ENCODE measurements around the gene KRT15. TPM values are rescaled to one million over a fixed set of nuclear protein-coding genes. Genes with fewer than 3 reads are reported as not detected.

Gene KRT15
- polyA plus RNA-seq, 3 donors: 0.03 TPM; not detected in 2

GRCh38 chr17:41520821-41521521 lies 2.3 kb upstream of the KRT15 start:
- Mint-ChIP-seq H3K4me1 (peaks cover 9% of the 10 kb centered on the region), H3K4me3 (no peak overlapping the region), H3K36me3 (no peaks in the 10 kb centered on the region), H3K27ac (no peak overlapping the region), H3K27me3 (ENCODE audit: low read depth in 3 of 3) (peaks cover 13 to 24% (median 15%) of the 10 kb centered on the region in 3 donors), H3K9me3 (peaks cover 0 to 1% (median 0%) of the 10 kb centered on the region in 7 donors)
- H3K27ac ChIP-seq (ENCODE audit: low read depth in 1 of 2, low read length in 2 of 2): no peak overlapping the region
- no peak overlapping the region for H3K4me2 ChIP-seq (replicated peaks; ENCODE audit: extremely low read depth, low read length, poor library complexity, severe bottlenecking)
- no peak overlapping the region for H2AFZ ChIP-seq (ENCODE audit: insufficient read depth, low read depth, low read length, poor library complexity, severe bottlenecking)
- no peak overlapping the region for H3K9ac ChIP-seq (ENCODE audit: insufficient read depth, low read length, poor library complexity, severe bottlenecking)
- H3K79me2 ChIP-seq (ENCODE audit: insufficient read depth, low read length): no peaks in the 10 kb centered on the region
- intact Hi-C loops (cut with micrococcal nuclease): no loop called here
- peaks cover 2 to 13% of the 10 kb centered on the region in 2 donors for H3K27me3 ChIP-seq (ENCODE audit: control insufficient read depth in 2 of 2, insufficient read depth in 2 of 2, low read length in 2 of 2)
- H3K36me3 ChIP-seq (replicated peaks in 1 of 2; ENCODE audit: control insufficient read depth in 1 of 2, insufficient read depth in 2 of 2, low read length in 2 of 2): no peaks in the 10 kb centered on the region
- 90% methylated on average over 8 of the region's 10 CpGs for WGBS (ENCODE audit: insufficient coverage)
- no peaks in the 10 kb centered on the region for H4K20me1 ChIP-seq (ENCODE audit: insufficient read depth, low read length)
- no peak overlapping the region for H3K4me3 ChIP-seq (replicated peaks in 1 of 3; ENCODE audit: low read depth in 2 of 3, low read length in 3 of 3)
- no peaks in the 10 kb centered on the region for H3K9me3 ChIP-seq (replicated peaks in 1 of 2; ENCODE audit: control insufficient read depth in 1 of 2, insufficient read depth in 1 of 2, low read length in 2 of 2)
- TF ChIP-seq CTCF (IDR thresholded peaks at IDR 0.05): no peak
- DNase-seq: no peak
- peaks cover 9 to 11% of the 10 kb centered on the region in 2 donors for H3K4me1 ChIP-seq (ENCODE audit: control insufficient read depth in 1 of 2, insufficient read depth in 2 of 2, low read length in 2 of 2)

- H3K9ac ChIP-seq (ENCODE audit: insufficient read depth, low read length, poor library complexity, severe bottlenecking): no peak overlapping the region
Measured at GRCh38 chr17:41519501-41520224, 973 bp upstream of the KRT15 start.

More at GRCh38 chr17:41519501-41520224, 973 bp upstream of the KRT15 start:
- Histone ChIP-seq H3K27ac (ENCODE audit: low read depth in 1 of 2, low read length in 2 of 2) (no peak overlapping the region), H3K4me2 (replicated peaks; ENCODE audit: extremely low read depth, low read length, poor library complexity, severe bottlenecking) (no peak overlapping the region), H3K79me2 (ENCODE audit: insufficient read depth, low read length) (no peaks in the 10 kb centered on the region), H3K27me3 (ENCODE audit: control insufficient read depth in 2 of 2, insufficient read depth in 2 of 2, low read length in 2 of 2) (peaks cover 0 to 2% of the 10 kb centered on the region in 2 donors), H4K20me1 (ENCODE audit: insufficient read depth, low read length) (no peaks in the 10 kb centered on the region), H3K4me3 (replicated peaks in 1 of 3; ENCODE audit: low read depth in 2 of 3, low read length in 3 of 3) (no peak overlapping the region), H2AFZ (ENCODE audit: insufficient read depth, low read depth, low read length, poor library complexity, severe bottlenecking) (no peak overlapping the region), H3K36me3 (replicated peaks in 1 of 2; ENCODE audit: control insufficient read depth in 1 of 2, insufficient read depth in 2 of 2, low read length in 2 of 2) (no peaks in the 10 kb centered on the region), H3K9me3 (replicated peaks in 1 of 2; ENCODE audit: control insufficient read depth in 1 of 2, insufficient read depth in 1 of 2, low read length in 2 of 2) (no peaks in the 10 kb centered on the region), H3K4me1 (ENCODE audit: control insufficient read depth in 1 of 2, insufficient read depth in 2 of 2, low read length in 2 of 2) (peaks cover 9 to 11% of the 10 kb centered on the region in 2 donors)
- no peak for TF ChIP-seq CTCF (IDR thresholded peaks at IDR 0.05)
- intact Hi-C loops (cut with micrococcal nuclease): no loop called here
- H3K4me1 Mint-ChIP-seq: peaks cover 9% of the 10 kb centered on the region
- peak overlapping the region in 1 of 7 donors; percentile 74 for H3K27ac Mint-ChIP-seq
- H3K27me3 Mint-ChIP-seq (ENCODE audit: low read depth in 3 of 3): peaks cover 6 to 17% (median 10%) of the 10 kb centered on the region in 3 donors
- 82% methylated on average over 9 of the region's 11 CpGs for WGBS (ENCODE audit: insufficient coverage)
- no peak for DNase-seq
- H3K36me3 Mint-ChIP-seq: no peaks in the 10 kb centered on the region
- no peaks in the 10 kb centered on the region for H3K9me3 Mint-ChIP-seq
- no peak overlapping the region for H3K4me3 Mint-ChIP-seq
